Measurements from ENCODE around the gene GLB1L2.
"Not testable (repeated sequence)": the region's sequence is repeated elsewhere in the genome, so short reads cannot be mapped to it uniquely, and the experiment has no call there.

The GLB1L2 gene

DNA sequence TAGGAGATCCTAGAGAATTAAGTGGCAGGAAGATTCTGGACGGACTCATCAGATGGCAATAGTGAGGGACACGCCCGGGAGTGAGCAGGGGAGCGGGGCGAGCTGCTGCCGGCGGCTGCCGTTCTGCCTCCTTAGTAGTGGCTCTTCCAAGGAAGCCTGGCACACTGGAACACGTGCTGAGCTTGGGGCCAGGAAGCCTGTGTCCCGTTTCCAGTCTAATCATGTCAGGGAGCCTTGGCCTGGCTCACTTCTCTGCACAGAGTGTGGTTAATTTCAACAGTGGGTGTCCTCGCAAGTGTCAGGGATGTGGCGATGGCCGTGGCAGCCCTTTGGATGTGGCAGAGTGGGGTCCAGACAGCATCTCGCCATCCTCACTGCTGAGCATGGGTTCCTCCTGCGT lies 39.1 kb upstream of the GLB1L2 start:
- H3K36me3 ChIP-seq (ENCODE audit: control insufficient read depth, insufficient read depth, low read length), result peaks cover 12% of the 10 kb centered on the region
- no peak overlapping the region for H3K27ac ChIP-seq (ENCODE audit: low read depth, low read length)
- peaks cover 18% of the 10 kb centered on the region for H3K4me1 ChIP-seq (ENCODE audit: control insufficient read depth, insufficient read depth, low read length)
- H3K9ac ChIP-seq (ENCODE audit: low read length), result no peak overlapping the region
- no peaks in the 10 kb centered on the region for H3K27me3 ChIP-seq (ENCODE audit: control insufficient read depth, insufficient read depth, low read length)
- no peak overlapping the region for H3K4me3 ChIP-seq (ENCODE audit: low read depth, low read length)
- no peaks in the 10 kb centered on the region for H3K9me3 ChIP-seq (ENCODE audit: control insufficient read depth, insufficient read depth, low read depth, low read length)

DNA sequence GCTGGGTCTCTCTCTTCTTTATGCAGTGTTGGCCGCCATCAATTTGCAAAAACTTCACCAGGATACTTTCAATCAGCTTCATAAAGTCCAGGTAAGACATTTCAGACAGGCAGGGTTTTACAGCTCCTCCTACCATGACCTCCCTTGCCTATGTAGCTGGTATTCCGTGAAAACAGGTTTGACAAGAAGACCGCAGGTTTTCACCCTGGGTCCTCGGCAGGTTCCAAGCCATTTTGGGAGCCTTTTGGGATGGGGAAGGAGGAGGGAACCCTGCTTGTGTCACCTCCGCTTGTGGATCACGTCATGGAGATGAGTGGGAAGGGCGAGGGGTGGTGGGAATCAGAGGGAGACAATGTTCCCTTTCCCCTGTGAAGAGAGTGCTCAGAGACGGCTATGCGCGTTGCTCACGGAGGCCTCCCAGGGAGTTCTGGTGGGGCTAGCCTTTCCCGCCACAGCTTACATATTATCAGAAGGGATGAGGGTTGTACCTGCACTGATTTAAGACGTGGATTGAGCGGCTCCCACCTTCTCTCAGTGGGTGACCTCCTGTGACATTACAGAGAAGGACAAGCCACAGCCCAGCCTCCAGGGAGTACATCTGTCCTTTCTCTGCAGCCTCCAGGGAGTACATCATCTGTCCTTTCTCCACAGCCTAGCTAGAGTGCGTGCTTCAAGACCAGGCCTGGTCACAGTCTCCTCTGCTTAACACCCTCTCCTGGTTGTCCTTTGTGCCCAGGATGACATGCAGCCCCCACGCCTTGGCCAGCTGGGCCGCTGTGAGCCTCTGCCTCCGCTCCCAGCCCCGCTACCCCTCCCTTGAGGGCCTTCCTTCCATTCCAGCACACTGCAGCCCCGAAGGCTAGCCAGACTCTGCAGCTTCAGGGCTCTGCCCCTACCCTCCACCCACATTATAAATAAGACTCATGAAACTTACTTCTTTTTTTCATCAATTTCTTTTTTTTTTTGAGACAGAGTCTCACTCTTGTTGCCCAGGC lies 38.4 kb upstream of the GLB1L2 start:
- peaks cover 12% of the 10 kb centered on the region for H3K36me3 ChIP-seq (ENCODE audit: control insufficient read depth, insufficient read depth, low read length)
- no peak overlapping the region for H3K4me3 ChIP-seq (ENCODE audit: low read depth, low read length)
- no peaks in the 10 kb centered on the region for H3K27me3 ChIP-seq (ENCODE audit: control insufficient read depth, insufficient read depth, low read length)
- H3K9me3 ChIP-seq (ENCODE audit: control insufficient read depth, insufficient read depth, low read depth, low read length), result no peaks in the 10 kb centered on the region
- H3K27ac ChIP-seq (ENCODE audit: low read depth, low read length), result no peak overlapping the region
- peaks cover 14% of the 10 kb centered on the region for H3K4me1 ChIP-seq (ENCODE audit: control insufficient read depth, insufficient read depth, low read length)
- no peak overlapping the region for H3K9ac ChIP-seq (ENCODE audit: low read length)

DNA sequence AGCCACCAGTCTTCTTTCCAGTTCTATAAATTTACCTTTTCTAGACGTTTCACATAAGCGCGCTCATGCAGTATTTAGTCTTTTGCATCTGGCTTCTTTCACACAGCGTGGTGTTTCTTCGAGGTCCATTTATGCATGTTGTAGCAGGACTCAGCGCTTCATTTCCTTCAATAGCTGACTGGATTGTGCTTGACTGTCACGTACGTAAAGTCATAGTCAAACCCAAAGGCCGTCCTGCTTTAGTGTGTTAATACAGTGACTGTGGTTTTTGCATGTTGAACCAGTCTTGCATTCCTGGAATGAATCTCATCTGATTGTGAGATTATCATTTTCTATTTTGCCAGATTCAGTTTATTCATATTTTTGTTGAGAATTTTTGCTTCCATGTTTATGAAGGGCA lies 37.1 kb upstream of the GLB1L2 start:
- peaks cover 14% of the 10 kb centered on the region for H3K36me3 ChIP-seq (ENCODE audit: control insufficient read depth, insufficient read depth, low read length)
- H3K4me1 ChIP-seq (ENCODE audit: control insufficient read depth, insufficient read depth, low read length), result peaks cover 3% of the 10 kb centered on the region
- no peak overlapping the region for H3K27ac ChIP-seq (ENCODE audit: low read depth, low read length)
- H3K27me3 ChIP-seq (ENCODE audit: control insufficient read depth, insufficient read depth, low read length), result no peaks in the 10 kb centered on the region
- no peak overlapping the region for H3K9ac ChIP-seq (ENCODE audit: low read length)
- no peak overlapping the region for H3K4me3 ChIP-seq (ENCODE audit: low read depth, low read length)
- no peaks in the 10 kb centered on the region for H3K9me3 ChIP-seq (ENCODE audit: control insufficient read depth, insufficient read depth, low read depth, low read length)

DNA sequence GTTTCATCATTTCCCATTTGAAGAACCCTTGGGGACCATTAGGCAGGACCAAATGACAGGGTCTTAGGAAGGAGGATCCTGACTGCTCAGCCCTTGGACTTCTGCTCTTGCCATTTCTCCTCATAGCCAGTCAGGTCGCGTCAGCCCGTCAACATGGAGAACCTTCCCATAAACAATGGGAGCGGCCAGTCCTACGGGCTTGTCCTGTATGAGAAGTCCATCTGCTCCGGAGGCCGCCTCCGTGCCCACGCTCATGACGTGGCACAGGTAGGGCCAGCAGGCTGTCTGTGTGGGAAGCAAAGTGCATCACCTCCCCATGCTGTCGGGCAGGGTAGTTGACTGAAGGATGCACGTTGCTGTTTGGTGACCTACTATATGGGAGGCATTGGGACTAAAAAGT lies 19.6 kb upstream of the GLB1L2 start:
- H3K9ac ChIP-seq (ENCODE audit: low read length), result no peak overlapping the region
- H3K9me3 ChIP-seq (ENCODE audit: control insufficient read depth, insufficient read depth, low read depth, low read length), result peaks cover 5% of the 10 kb centered on the region; the same call in 1 of the 2 replicates
- no peak overlapping the region for H3K27ac ChIP-seq (ENCODE audit: low read depth, low read length)
- H3K4me1 ChIP-seq (ENCODE audit: control insufficient read depth, insufficient read depth, low read length), result peaks cover 8% of the 10 kb centered on the region; the same call in 1 of the 2 replicates
- peaks cover 10% of the 10 kb centered on the region for H3K36me3 ChIP-seq (ENCODE audit: control insufficient read depth, insufficient read depth, low read length)
- no peaks in the 10 kb centered on the region for H3K27me3 ChIP-seq (ENCODE audit: control insufficient read depth, insufficient read depth, low read length)
- no peak overlapping the region for H3K4me3 ChIP-seq (ENCODE audit: low read depth, low read length)

DNA sequence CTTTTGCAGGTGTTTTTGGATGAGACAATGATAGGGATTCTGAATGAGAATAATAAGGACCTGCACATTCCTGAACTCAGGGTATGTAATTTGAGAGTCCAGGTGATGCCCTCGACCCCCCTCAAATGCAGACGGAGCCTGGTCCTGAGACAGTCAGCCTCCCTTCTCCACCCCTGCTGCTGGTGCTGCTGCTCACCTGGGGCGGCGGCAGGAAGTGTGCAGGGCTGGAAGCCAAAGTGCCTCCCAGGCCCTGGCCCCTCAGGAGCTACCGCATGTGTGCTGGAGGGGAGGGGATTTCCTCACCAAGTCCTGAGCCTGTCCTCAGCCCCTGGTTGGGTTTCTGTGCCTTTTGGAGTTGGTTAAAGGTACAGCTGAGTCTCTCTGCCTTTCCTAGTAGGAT lies 19.0 kb upstream of the GLB1L2 start:
- H3K4me1 ChIP-seq (ENCODE audit: control insufficient read depth, insufficient read depth, low read length), result peaks cover 8% of the 10 kb centered on the region; the same call in 1 of the 2 replicates

DNA sequence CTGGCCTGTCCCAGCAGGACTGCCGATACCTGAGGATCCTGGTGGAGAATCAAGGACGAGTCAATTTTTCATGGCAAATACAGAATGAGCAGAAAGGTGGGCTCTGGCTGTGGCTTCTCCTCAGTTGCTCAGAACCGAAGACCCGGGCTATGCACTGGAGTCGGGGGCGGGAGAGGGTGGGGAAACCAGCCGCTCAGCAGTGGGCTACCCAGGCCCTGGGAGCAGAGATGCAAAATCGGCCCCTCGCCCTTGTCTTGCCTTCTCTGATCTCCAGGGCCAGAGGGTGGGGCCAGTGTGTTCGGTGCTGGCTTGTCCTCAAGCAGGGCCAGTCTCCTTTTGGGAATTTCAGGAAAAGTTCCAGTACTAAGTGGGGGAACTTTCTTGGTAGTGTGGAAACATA lies 18.4 kb upstream of the GLB1L2 start:
- peaks cover 4% of the 10 kb centered on the region for H3K36me3 ChIP-seq (ENCODE audit: control insufficient read depth, insufficient read depth, low read length)
- H3K4me1 ChIP-seq (ENCODE audit: control insufficient read depth, insufficient read depth, low read length), result peaks cover 8% of the 10 kb centered on the region; the same call in 1 of the 2 replicates
- H3K27ac ChIP-seq (ENCODE audit: low read depth, low read length), result no peak overlapping the region
- H3K27me3 ChIP-seq (ENCODE audit: control insufficient read depth, insufficient read depth, low read length), result no peaks in the 10 kb centered on the region
- H3K4me3 ChIP-seq (ENCODE audit: low read depth, low read length), result no peak overlapping the region
- H3K9ac ChIP-seq (ENCODE audit: low read length), result no peak overlapping the region
- H3K9me3 ChIP-seq (ENCODE audit: control insufficient read depth, insufficient read depth, low read depth, low read length), result peaks cover 5% of the 10 kb centered on the region; the same call in 1 of the 2 replicates

More for the DNA sequence above, 19.0 kb upstream of the GLB1L2 start:
- Histone ChIP-seq H3K27me3 (ENCODE audit: control insufficient read depth, insufficient read depth, low read length) (no peaks in the 10 kb centered on the region), H3K9me3 (ENCODE audit: control insufficient read depth, insufficient read depth, low read depth, low read length) (peaks cover 5% of the 10 kb centered on the region; the same call in 1 of the 2 replicates), H3K27ac (ENCODE audit: low read depth, low read length) (no peak overlapping the region), H3K9ac (ENCODE audit: low read length) (no peak overlapping the region), H3K4me3 (ENCODE audit: low read depth, low read length) (no peak overlapping the region), H3K36me3 (ENCODE audit: control insufficient read depth, insufficient read depth, low read length) (peaks cover 5% of the 10 kb centered on the region)

DNA sequence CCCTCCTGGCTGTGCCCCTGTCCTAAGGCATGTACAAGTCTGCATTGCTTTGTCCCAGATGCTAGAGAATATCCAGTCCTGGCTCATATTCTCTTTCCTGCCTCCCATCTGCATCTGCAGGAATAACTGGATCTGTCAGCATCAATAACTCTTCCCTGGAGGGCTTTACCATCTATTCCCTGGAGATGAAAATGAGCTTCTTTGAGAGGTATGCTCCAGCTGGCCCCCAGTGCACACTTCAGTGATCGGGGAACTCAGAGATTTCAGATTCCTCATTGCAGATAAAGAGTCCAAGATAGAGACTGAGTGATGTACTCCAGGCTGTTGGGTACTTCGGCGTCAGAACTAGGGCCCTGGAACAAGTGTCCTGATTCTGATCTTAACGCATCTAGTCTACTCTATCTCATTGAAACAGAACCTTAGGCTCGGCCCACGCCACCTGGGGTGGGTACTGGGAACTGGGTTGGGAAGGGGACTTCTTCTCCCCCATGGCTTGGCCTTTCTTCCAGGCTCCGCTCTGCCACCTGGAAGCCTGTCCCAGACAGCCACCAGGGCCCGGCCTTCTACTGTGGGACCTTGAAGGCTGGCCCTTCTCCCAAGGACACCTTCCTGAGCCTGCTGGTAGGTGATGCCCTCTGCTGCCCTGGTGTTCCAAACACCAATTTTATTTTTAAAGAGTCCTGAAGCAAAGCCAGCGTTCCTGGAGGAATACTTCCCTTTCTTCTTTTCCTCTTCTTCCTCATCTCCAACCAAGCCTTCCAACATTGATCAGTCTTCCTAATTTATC lies 17.8 kb upstream of the GLB1L2 start:
- no peaks in the 10 kb centered on the region for H3K27me3 ChIP-seq (ENCODE audit: control insufficient read depth, insufficient read depth, low read length)
- peaks cover 5% of the 10 kb centered on the region; the same call in 1 of the 2 replicates for H3K9me3 ChIP-seq (ENCODE audit: control insufficient read depth, insufficient read depth, low read depth, low read length)
- peaks cover 8% of the 10 kb centered on the region; the same call in 1 of the 2 replicates for H3K4me1 ChIP-seq (ENCODE audit: control insufficient read depth, insufficient read depth, low read length)
- H3K27ac ChIP-seq (ENCODE audit: low read depth, low read length), result no peak overlapping the region
- H3K9ac ChIP-seq (ENCODE audit: low read length), result no peak overlapping the region
- H3K36me3 ChIP-seq (ENCODE audit: control insufficient read depth, insufficient read depth, low read length), result peaks cover 6% of the 10 kb centered on the region
- no peak overlapping the region for H3K4me3 ChIP-seq (ENCODE audit: low read depth, low read length)

DNA sequence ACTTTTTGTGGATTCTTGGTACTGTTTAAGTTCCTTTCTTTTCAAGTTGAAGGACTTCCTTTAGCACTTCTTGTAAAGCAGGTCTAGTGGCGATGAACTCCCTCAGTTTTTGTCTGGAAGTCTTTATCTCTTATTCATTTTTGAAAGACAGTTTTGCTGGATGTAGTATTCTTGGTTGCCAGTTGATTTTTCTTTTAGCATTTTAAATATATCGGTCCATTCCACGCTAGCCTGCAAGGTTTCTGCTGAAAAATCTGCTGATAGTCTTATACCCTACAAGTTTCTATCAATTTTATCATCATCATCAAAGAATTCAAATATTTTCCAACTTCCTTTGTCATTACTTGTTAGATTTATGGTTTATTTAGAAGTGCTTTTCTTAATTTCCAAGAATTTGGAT lies 14.7 kb upstream of the GLB1L2 start:
- H3K27ac ChIP-seq (ENCODE audit: low read depth, low read length), result no peak overlapping the region
- no peak overlapping the region for H3K9ac ChIP-seq (ENCODE audit: low read length)
- peaks cover 5% of the 10 kb centered on the region; the same call in 1 of the 2 replicates for H3K9me3 ChIP-seq (ENCODE audit: control insufficient read depth, insufficient read depth, low read depth, low read length)
- peaks cover 14% of the 10 kb centered on the region for H3K36me3 ChIP-seq (ENCODE audit: control insufficient read depth, insufficient read depth, low read length)
- H3K27me3 ChIP-seq (ENCODE audit: control insufficient read depth, insufficient read depth, low read length), result no peaks in the 10 kb centered on the region
- H3K4me1 ChIP-seq (ENCODE audit: control insufficient read depth, insufficient read depth, low read length), result peaks cover 8% of the 10 kb centered on the region; the same call in 1 of the 2 replicates
- H3K4me3 ChIP-seq (ENCODE audit: low read depth, low read length), result no peak overlapping the region

DNA sequence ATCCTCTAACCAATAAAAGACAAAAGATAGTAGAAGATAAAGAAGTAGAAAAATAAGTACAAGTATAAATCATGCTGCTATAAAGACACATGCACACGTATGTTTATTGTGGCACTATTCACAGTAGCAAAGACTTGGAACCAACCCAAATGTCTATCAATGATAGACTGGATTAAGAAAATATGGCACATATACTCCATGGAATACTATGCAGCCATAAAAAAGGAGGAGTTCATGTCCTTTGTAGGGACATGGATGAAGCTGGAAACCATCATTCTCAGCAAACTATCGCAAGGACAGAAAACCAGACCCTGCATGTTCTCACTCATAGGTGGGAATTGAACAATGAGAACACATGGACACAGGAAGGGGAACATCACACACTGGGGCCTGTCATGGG lies 10.4 kb upstream of the GLB1L2 start:
- H3K4me3 ChIP-seq (ENCODE audit: low read depth, low read length); H3K9ac ChIP-seq (ENCODE audit: low read length); H3K9me3 ChIP-seq (ENCODE audit: control insufficient read depth, insufficient read depth, low read depth, low read length); H3K27me3 ChIP-seq (ENCODE audit: control insufficient read depth, insufficient read depth, low read length); H3K4me1 ChIP-seq (ENCODE audit: control insufficient read depth, insufficient read depth, low read length); H3K27ac ChIP-seq (ENCODE audit: low read depth, low read length): not testable (repeated sequence)
- peaks cover 14% of the 10 kb centered on the region for H3K36me3 ChIP-seq (ENCODE audit: control insufficient read depth, insufficient read depth, low read length)

DNA sequence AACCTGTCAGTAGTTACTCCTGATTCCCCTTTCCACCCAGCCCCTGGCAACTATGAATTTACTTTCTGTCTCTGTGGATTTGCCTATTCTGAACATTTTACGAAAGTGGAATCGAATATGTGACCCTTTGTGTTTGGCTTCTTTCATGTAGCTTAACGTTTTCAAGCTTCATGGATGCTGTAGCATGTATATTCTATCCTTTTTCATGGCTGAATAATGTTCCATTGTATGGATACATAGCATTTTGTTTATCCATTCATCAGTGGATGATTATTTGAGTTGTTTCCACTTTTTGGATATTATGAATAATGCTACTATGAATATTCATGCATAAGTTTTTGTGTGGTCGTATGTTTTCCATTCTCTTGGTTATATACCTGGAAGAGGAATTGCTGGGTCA lies 9.2 kb upstream of the GLB1L2 start:
- H3K27ac ChIP-seq (ENCODE audit: low read depth, low read length), result no peak overlapping the region
- no peak overlapping the region for H3K4me3 ChIP-seq (ENCODE audit: low read depth, low read length)
- H3K9me3 ChIP-seq (ENCODE audit: control insufficient read depth, insufficient read depth, low read depth, low read length), result no peaks in the 10 kb centered on the region
- no peaks in the 10 kb centered on the region for H3K27me3 ChIP-seq (ENCODE audit: control insufficient read depth, insufficient read depth, low read length)
- H3K9ac ChIP-seq (ENCODE audit: low read length), result no peak overlapping the region
- no peaks in the 10 kb centered on the region for H3K4me1 ChIP-seq (ENCODE audit: control insufficient read depth, insufficient read depth, low read length)
- peaks cover 14% of the 10 kb centered on the region for H3K36me3 ChIP-seq (ENCODE audit: control insufficient read depth, insufficient read depth, low read length)

DNA sequence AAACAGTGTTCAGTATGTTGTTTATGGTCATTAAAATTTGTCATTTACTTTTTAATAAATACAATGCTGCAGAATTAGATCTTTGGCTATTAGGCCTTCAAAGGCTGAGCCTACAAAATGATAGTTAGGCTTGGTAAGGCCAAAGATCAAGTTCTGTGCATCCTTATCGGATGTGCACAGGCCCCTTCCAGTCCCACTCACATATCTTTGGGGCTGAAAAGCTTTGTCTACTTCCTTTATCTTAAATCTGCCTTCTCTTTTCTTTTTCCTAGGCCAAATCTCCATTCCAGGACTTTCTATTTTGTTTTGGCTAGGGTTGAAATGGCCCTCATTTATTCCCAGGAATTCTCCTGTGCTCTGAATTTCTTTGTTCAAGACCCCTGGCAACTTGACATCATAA lies 3.4 kb upstream of the GLB1L2 start:
- H3K27ac ChIP-seq (ENCODE audit: low read depth, low read length), result no peak overlapping the region
- no peaks in the 10 kb centered on the region for H3K36me3 ChIP-seq (ENCODE audit: control insufficient read depth, insufficient read depth, low read length)
- H3K4me1 ChIP-seq (ENCODE audit: control insufficient read depth, insufficient read depth, low read length), result peaks cover 12% of the 10 kb centered on the region
- H3K9ac ChIP-seq (ENCODE audit: low read length), result no peak overlapping the region
- H3K27me3 ChIP-seq (ENCODE audit: control insufficient read depth, insufficient read depth, low read length), result peaks cover 32% of the 10 kb centered on the region
- H3K9me3 ChIP-seq (ENCODE audit: control insufficient read depth, insufficient read depth, low read depth, low read length), result no peaks in the 10 kb centered on the region
- no peak overlapping the region for H3K4me3 ChIP-seq (ENCODE audit: low read depth, low read length)
